ENCODE data around the gene ANO8. TPM values are rescaled to one million over a fixed set of nuclear protein-coding genes. Genes with fewer than 3 reads are reported as not detected.

ANO8 gene
- total and polyA plus RNA-seq, 2 donors (not counting 1 experiment from before 2014, with no cell fraction given): 3.0 to 5.2 TPM

- no peaks in the 10 kb centered on the region for H3K27me3 Mint-ChIP-seq
- no peak overlapping the region for H3K9ac ChIP-seq (ENCODE audit: low read length)
Measured at GRCh38 chr19:17304386-17305215, 30.1 kb downstream of the ANO8 start.

More at GRCh38 chr19:17304386-17305215, 30.1 kb downstream of the ANO8 start:
- peak overlapping the region; percentile 83 for H2AFZ ChIP-seq (ENCODE audit: insufficient read depth, low read depth, low read length, poor library complexity, severe bottlenecking)
- peak overlapping the region; percentile 96 for H3K4me2 ChIP-seq (replicated peaks; ENCODE audit: low read depth, low read length, poor library complexity, severe bottlenecking)
- peaks cover 38% of the 10 kb centered on the region for H3K79me2 ChIP-seq (ENCODE audit: control insufficient read depth, insufficient read depth, low read length)
- 96% methylated on average over 3 of the region's 12 CpGs for WGBS (ENCODE audit: insufficient coverage)
- no peaks in the 10 kb centered on the region for H3K36me3 ChIP-seq (replicated peaks in 1 of 2; ENCODE audit: control extremely low read depth in 1 of 2, control insufficient read depth in 1 of 2, extremely low read depth in 1 of 2, insufficient read depth in 2 of 2, low read length in 1 of 2)
- H3K27me3 ChIP-seq (replicated peaks in 1 of 4; ENCODE audit: control extremely low read depth in 1 of 4, control insufficient read depth in 3 of 4, insufficient read depth in 4 of 4, low read length in 3 of 4): no peaks in the 10 kb centered on the region
- intact Hi-C loops (cut with micrococcal nuclease): loop anchor here (1.0 to 10.0 kb wide), 9 partner anchors 12 to 717 kb away; partner anchors contain the start of genes BABAM1, HAUS8, MYO9B and OCEL1
- Mint-ChIP-seq H3K4me1 (peaks cover 48% of the 10 kb centered on the region), H3K27ac (peak overlapping the region; percentile 90), H3K4me3 (peak overlapping the region; percentile 91), H3K9me3 (ENCODE audit: insufficient read depth) (no peaks in the 10 kb centered on the region)
- ChIA-PET POLR2A (interaction anchor here (0.6 to 1.5 kb wide), 17 partner anchors 12 to 1356 kb away, joined by 3 to 12 read pairs (median 7); partner anchors contain the start of genes BABAM1 and USE1), CTCF (interaction anchor here (0.6 to 2.9 kb wide), 20 partner anchors 9 to 233 kb away, joined by 3 to 18 read pairs (median 4); partner anchors contain the start of genes ANKLE1, ANO8, BABAM1 and USE1)
- peaks cover 2% of the 10 kb centered on the region for H4K20me1 ChIP-seq (ENCODE audit: control insufficient read depth, insufficient read depth, low read length, poor library complexity, severe bottlenecking)
- no peaks in the 10 kb centered on the region for H3K9me3 ChIP-seq (ENCODE audit: control extremely low read depth in 1 of 3, control insufficient read depth in 2 of 3, insufficient read depth in 1 of 3, low read length in 2 of 3)
- peaks cover 30 to 45% of the 10 kb centered on the region in 2 donors for H3K4me1 ChIP-seq (ENCODE audit: control insufficient read depth in 2 of 2, insufficient read depth in 2 of 2, low read length in 2 of 2)
- peak overlapping the region in 2 of 5 experiments; percentile 6 to 38 for H3K4me3 ChIP-seq (ENCODE audit: control extremely low read depth in 1 of 5, extremely low read depth in 1 of 5, insufficient read depth in 1 of 5, low read depth in 2 of 5, low read length in 4 of 5)
- DNase-seq (no peak), ATAC-seq (ENCODE audit: low read depth) (no peak)
- TF ChIP-seq, protein P1, sequence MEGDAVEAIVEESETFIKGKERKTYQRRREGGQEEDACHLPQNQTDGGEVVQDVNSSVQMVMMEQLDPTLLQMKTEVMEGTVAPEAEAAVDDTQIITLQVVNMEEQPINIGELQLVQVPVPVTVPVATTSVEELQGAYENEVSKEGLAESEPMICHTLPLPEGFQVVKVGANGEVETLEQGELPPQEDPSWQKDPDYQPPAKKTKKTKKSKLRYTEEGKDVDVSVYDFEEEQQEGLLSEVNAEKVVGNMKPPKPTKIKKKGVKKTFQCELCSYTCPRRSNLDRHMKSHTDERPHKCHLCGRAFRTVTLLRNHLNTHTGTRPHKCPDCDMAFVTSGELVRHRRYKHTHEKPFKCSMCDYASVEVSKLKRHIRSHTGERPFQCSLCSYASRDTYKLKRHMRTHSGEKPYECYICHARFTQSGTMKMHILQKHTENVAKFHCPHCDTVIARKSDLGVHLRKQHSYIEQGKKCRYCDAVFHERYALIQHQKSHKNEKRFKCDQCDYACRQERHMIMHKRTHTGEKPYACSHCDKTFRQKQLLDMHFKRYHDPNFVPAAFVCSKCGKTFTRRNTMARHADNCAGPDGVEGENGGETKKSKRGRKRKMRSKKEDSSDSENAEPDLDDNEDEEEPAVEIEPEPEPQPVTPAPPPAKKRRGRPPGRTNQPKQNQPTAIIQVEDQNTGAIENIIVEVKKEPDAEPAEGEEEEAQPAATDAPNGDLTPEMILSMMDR (IDR thresholded peaks at IDR 0.05): no peak
- peak overlapping the region; percentile 37 to 57 for H3K27ac ChIP-seq (ENCODE audit: low read length in 2 of 2)

Data from B cell (primary cell).